Colonic mucosa (tissue), 4 donors: ENCODE results near the gene TMEM218. TPM values are rescaled to one million over a fixed set of nuclear protein-coding genes. Genes with fewer than 3 reads are reported as not detected.

Source experiments
- DNase-seq: peaks from one replicate; pipeline ENCODE4 v3.0.0-alpha.2; 2020
- H3K27ac ChIP-seq: fragments of 200-600 bp; one replicate; pipeline ENCODE4 v1.8.0; 2021
- H3K27me3 ChIP-seq: fragments of 200-600 bp; one replicate; pipeline ENCODE4 v1.8.0; 2021
- H3K36me3 ChIP-seq: fragments of 200-600 bp; one replicate; pipeline ENCODE4 v1.8.0; 2021
- H3K4me1 ChIP-seq: fragments of 200-600 bp; one replicate; pipeline ENCODE4 v1.8.0; 2021; ENCODE audit warnings: mild to moderate bottlenecking
- H3K4me3 ChIP-seq: fragments of 200-600 bp; one replicate; pipeline ENCODE4 v1.8.0; 2021
- H3K9ac ChIP-seq, 2 donors: one replicate each; pipeline ENCODE4 v1.7.0; 2013; ENCODE audit warnings: control low read depth in 2 of 2, low read depth in 2 of 2, low read length in 2 of 2
- H3K9me3 ChIP-seq: fragments of 200-600 bp; one replicate; pipeline ENCODE4 v1.8.0; 2021
- intact Hi-C: fragments of 100-400 bp; cut with DNase I; formaldehyde crosslinking; loops from one replicate; pipeline ENCODE4 v1.14.1; 2022
- total RNA-seq, 2 donors: library from RNA; stranded (reverse); fragmentation: NEBNext Ultra II Directional in 1 of 2; extraction: Animal tissue kit (Norgen Biotek cat#: 25700) in 1 of 2; gene quantifications; one replicate each; pipeline ENCODE4 v1.2.1, GENCODE V29; 2021
- TF ChIP-seq, protein P1 (sequence below): fragments of 200-600 bp; IDR thresholded peaks from one replicate; pipeline ENCODE4 v1.8.0; 2022; ENCODE audit warnings: antibody characterized with exemption, mild to moderate bottlenecking
- donor health status: healthy.
- donor health status: DM: no; HTN: no; CAD: no.
- donor health status: DM: no; HTN: no; CAD: no.

TMEM218 gene
- 10 to 100 TPM in 1 of 2 donors, 1 to 10 TPM in 1; 8.7 to 17.3 TPM for total RNA-seq

DNA sequence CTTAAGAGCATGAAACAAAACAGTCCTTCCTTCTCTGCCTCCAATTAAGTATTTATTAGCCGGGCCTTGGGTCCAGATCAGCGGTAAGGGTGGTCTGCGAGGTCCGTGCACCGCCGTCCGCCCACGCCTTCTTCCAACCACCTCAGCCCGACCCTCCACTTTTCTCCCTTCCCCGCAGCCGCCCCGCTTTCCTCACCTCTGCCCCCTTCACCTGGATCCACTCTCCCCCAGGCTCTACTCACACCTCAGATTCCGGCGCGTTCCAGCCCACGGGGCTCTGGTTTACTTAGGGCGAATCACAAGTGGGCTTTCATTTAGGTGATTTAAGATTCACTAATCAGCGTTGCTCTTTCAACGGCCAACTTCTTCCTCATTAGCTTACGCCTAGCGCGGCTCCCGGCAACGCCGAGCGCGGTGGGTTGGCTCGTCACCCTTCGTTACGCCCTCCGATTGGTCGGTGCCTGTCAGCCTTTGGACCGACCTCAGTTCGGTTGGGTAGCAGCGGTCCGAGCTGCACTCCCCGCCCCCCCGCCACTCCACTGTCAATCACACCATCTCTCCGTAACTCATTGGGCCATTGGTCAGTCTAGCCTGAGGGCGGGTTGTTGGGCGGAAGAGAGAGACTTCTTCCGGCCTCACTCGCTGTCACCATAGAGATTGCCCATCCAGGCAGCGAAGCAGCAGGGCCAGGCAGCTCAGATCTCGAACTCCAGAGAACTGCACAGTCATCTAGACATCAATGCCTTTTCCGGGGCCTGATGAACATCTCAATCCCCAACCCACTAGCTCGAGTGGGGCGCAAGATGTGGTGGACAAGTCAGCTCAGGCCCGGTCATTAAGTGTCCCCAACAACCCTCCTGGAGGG, at the start of gene TMEM218:
Gene TMEM218, minus strand, starts transcription at position 284 of the 865 bp plus-strand sequence. CDS start 9,385 bp downstream, outside the sequence.
- H3K4me3 ChIP-seq = peak within 1 kb of the TSS; percentile 54
- H3K27me3 ChIP-seq = no peaks in the 10 kb centered on the region
- intact Hi-C loops = no loop called here
- peak within 1 kb of the TSS; percentile 65 for H3K27ac ChIP-seq
- H3K9ac ChIP-seq = peak within 1 kb of the TSS; percentile 67 to 79
- H3K9me3 ChIP-seq = no peaks in the 10 kb centered on the region
- TF ChIP-seq, protein P1, sequence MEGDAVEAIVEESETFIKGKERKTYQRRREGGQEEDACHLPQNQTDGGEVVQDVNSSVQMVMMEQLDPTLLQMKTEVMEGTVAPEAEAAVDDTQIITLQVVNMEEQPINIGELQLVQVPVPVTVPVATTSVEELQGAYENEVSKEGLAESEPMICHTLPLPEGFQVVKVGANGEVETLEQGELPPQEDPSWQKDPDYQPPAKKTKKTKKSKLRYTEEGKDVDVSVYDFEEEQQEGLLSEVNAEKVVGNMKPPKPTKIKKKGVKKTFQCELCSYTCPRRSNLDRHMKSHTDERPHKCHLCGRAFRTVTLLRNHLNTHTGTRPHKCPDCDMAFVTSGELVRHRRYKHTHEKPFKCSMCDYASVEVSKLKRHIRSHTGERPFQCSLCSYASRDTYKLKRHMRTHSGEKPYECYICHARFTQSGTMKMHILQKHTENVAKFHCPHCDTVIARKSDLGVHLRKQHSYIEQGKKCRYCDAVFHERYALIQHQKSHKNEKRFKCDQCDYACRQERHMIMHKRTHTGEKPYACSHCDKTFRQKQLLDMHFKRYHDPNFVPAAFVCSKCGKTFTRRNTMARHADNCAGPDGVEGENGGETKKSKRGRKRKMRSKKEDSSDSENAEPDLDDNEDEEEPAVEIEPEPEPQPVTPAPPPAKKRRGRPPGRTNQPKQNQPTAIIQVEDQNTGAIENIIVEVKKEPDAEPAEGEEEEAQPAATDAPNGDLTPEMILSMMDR = no peak
- H3K4me1 ChIP-seq = no peaks in the 10 kb centered on the region
- H3K36me3 ChIP-seq = no peaks in the 10 kb centered on the region
- peak; percentile 99 for DNase-seq

DNA sequence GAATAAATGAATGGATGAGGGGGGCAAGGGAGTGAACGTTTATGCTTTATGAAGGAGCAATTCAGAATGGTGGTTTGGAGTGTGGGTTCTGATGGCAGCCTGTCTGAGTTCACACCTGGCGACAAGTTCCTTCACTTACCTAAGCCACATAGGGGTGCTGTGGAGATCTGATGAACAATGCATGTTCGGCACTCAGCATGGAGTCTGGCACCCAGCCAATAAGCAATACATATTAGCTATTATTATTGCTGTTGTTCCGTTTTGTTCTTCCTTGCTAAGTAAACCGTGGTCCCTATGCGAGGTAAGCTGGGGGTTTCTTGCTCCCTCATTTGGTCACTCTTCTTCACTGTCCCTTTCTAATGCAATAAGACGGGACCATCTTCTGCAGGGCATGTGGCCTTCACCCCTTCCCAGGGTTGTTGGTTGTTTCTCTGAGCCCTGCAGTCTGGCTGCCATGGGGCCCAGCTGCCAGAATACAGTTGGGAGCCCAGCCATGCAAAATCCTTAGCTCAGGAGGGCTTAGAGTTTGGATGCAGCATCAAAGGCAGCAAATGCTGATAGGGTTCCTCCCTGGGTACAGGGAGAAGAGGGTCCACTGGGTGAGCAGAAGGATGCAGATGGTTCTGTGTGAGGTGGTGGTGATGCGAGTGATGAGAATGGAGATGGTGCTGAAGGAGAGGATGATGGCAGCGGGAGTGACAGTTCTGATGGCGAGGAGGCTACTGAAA, 46.7 kb upstream of the TMEM218 start:
- TF ChIP-seq, protein P1 = no peak
- Histone ChIP-seq H3K27me3 (no peaks in the 10 kb centered on the region), H3K27ac (no peak overlapping the region), H3K4me3 (no peak overlapping the region), H3K9ac (no peak overlapping the region), H3K9me3 (no peaks in the 10 kb centered on the region), H3K36me3 (no peaks in the 10 kb centered on the region), H3K4me1 (no peaks in the 10 kb centered on the region)
- no peak for DNase-seq
- intact Hi-C loops = no loop called here

DNA sequence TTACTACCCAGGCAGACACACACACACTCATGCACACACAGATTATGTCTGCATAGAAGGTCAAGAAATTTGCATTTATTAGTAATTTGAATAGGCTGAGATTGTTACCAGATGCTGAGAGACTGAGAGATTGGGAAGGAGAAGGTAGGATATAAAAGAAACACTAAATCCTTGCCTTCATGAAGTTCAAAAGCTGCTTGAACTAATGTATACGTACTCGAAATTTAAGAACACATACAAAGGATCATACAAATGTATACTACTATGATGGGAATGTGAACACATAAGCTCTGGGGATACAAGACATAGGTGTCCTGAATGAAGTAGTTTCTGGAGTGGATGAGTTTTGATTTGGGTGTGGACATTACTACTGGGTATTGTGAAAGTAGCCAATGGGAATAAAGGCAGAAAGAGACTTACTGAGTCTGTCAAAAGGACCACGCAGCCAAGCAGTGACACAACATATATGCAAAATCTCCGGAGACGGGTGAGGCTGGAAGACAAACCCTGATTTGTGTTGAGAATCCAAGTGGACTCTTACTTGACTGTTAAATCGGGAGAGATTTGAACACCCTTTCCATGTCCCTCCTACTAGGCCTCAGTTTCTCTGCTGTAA, 45.8 kb upstream of the TMEM218 start:
- no peak overlapping the region for H3K4me3 ChIP-seq
- no peak overlapping the region for H3K9ac ChIP-seq
- TF ChIP-seq, protein P1 = no peak

DNA sequence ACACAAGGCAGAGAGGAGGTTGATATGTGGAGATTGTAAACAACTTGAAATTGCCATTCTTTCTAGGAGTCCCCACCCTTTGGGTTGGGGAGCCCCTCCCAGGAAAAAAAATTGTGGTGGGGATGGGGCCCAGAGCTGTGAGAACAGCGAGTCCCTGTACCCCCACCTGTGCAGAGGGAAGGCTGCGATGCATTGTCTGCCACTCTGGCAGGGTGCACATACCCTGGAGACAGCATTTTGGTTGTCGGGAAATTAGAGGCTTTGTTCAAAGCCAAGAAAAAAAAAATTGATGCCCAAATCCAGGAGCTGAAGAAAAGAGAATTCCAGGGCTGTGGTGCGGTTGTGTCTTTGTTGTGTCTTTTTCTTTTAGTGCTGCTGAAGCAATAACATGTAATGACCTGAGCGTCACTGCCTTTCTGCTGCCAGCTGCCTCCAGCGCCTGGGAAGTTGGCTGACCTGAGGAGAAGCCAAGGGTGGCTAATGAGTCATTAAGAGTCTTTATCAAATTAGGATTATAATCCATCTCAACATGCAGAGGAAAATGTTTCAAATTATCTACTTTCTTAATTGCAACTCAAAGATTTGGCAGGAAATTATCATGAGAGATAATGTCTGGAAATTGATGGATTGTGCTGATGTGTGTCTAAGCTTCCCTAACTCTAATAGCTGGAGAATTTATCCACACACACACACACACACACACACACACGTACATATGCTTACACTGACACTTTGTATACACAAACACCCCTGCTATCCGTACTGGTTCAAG, 45.1 kb upstream of the TMEM218 start:
- Histone ChIP-seq H3K4me3 (no peak overlapping the region), H3K36me3 (no peaks in the 10 kb centered on the region), H3K9ac (no peak overlapping the region), H3K9me3 (no peaks in the 10 kb centered on the region), H3K4me1 (no peaks in the 10 kb centered on the region), H3K27ac (no peak overlapping the region), H3K27me3 (no peaks in the 10 kb centered on the region)
- TF ChIP-seq, protein P1 = no peak
- intact Hi-C loops = no loop called here
- DNase-seq = no peak

More for the DNA sequence above, 45.8 kb upstream of the TMEM218 start:
- intact Hi-C loops = no loop called here
- Histone ChIP-seq H3K36me3 (no peaks in the 10 kb centered on the region), H3K27me3 (no peaks in the 10 kb centered on the region), H3K9me3 (no peaks in the 10 kb centered on the region), H3K27ac (no peak overlapping the region), H3K4me1 (no peaks in the 10 kb centered on the region)
- DNase-seq = no peak

DNA sequence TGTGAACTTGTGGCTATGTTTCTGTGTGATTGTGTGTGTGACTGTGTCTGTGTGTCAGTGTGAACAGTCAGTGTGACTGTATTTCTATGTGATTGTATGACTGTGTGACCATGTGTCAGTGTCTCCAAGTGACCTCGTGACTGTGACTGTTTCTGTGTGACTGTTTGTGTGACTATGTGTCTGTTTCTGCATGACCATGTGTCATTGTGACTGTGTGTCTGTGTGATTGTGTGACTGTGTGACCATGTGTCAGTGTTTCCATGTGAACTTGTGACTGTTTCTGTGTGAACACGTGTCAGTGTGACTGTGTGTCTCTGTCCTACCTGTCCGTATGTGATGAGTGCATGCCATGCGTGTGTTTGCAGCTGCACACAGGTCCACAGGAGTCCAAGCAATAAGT, 44.3 kb upstream of the TMEM218 start:
- TF ChIP-seq, protein P1 = no peak
- no peaks in the 10 kb centered on the region for H3K4me1 ChIP-seq
- H3K9me3 ChIP-seq = no peaks in the 10 kb centered on the region
- intact Hi-C loops = no loop called here
- H3K9ac ChIP-seq = no peak overlapping the region
- no peak overlapping the region for H3K27ac ChIP-seq
- H3K4me3 ChIP-seq = no peak overlapping the region
- no peaks in the 10 kb centered on the region for H3K36me3 ChIP-seq
- no peaks in the 10 kb centered on the region for H3K27me3 ChIP-seq
- no peak for DNase-seq
